CD4-positive, CD25-positive, alpha-beta regulatory T cell (primary cell): ENCODE data around the gene ATP13A4. TPM values are rescaled to one million over a fixed set of nuclear protein-coding genes. Genes with fewer than 3 reads are reported as not detected.

Experiments used
- ATAC-seq, 2 donors: fragments of 150-1000 bp; cut with Tn5 transposase; one replicate each; pipeline ENCODE4 v1.10.0; 2021; ENCODE audit warnings: low read depth in 2 of 2, moderate number of reproducible peaks in 2 of 2, moderate library complexity in 1 of 2
- DNase-seq, 3 donors: peaks; one replicate each; pipeline versions ENCODE4 v3.0.0 to v3.0.0-alpha.2; 2012 to 2022; ENCODE audit warnings: mixed read lengths in 1 of 3
- H3K27ac ChIP-seq: one replicate; pipeline ENCODE4 v1.7.0; 2013; ENCODE audit warnings: mild to moderate bottlenecking, low read length; ENCODE audit not compliant: insufficient read depth, poor library complexity, severe bottlenecking
- H3K27me3 ChIP-seq: one replicate; pipeline ENCODE4 v1.7.0; 2013; ENCODE audit warnings: low read length; ENCODE audit not compliant: control insufficient read depth, insufficient read depth
- H3K36me3 ChIP-seq: one replicate; pipeline ENCODE4 v1.7.0; 2013; ENCODE audit warnings: mild to moderate bottlenecking, low read length, moderate library complexity; ENCODE audit not compliant: control insufficient read depth, insufficient read depth
- H3K4me1 ChIP-seq: 2 replicates; pipeline ENCODE4 v1.7.0; 2013; ENCODE audit warnings: mild to moderate bottlenecking, low read length; ENCODE audit not compliant: insufficient read depth, control insufficient read depth, poor library complexity, severe bottlenecking
- H3K4me3 ChIP-seq: one replicate; pipeline ENCODE4 v1.7.0; 2013; ENCODE audit warnings: low read depth, mild to moderate bottlenecking, low read length, moderate library complexity
- H3K9me3 ChIP-seq, 2 experiments: 1 replicate in 1 of 2; 2 replicates in 1 of 2; pipeline ENCODE4 v1.7.0; 2013; ENCODE audit warnings: low read length in 2 of 2, mild to moderate bottlenecking in 1 of 2, moderate library complexity in 1 of 2; ENCODE audit not compliant: control insufficient read depth in 2 of 2
- H3K27ac Mint-ChIP-seq, 3 donors: one replicate each; pipeline ENCODE4 v1.8.0; 2020 to 2022; ENCODE audit warnings: mild to moderate bottlenecking in 3 of 3, mixed read lengths in 3 of 3, moderate library complexity in 2 of 3
- H3K27me3 Mint-ChIP-seq: one replicate; pipeline ENCODE4 v1.8.0; 2022; ENCODE audit warnings: mild to moderate bottlenecking, mixed read lengths
- H3K36me3 Mint-ChIP-seq: one replicate; pipeline ENCODE4 v1.8.0; 2020; ENCODE audit warnings: mixed read lengths
- H3K4me1 Mint-ChIP-seq, 4 donors: one replicate each; pipeline ENCODE4 v1.8.0; 2020 to 2022; ENCODE audit warnings: mixed read lengths in 4 of 4, mild to moderate bottlenecking in 1 of 4
- H3K4me3 Mint-ChIP-seq, 4 donors: one replicate each; pipeline ENCODE4 v1.8.0; 2020 to 2022; ENCODE audit warnings: mild to moderate bottlenecking in 4 of 4, mixed read lengths in 4 of 4, moderate library complexity in 3 of 4
- H3K9me3 Mint-ChIP-seq, 7 donors: one replicate each; pipeline ENCODE4 v1.8.0; 2020 to 2022; ENCODE audit warnings: mixed read lengths in 7 of 7, mild to moderate bottlenecking in 3 of 7, moderate library complexity in 2 of 7
- polyA plus RNA-seq, 4 donors: library from polyadenylated mRNA; unstranded; fragments of 300-500 nt; fragmentation: Illumina TruSeq; gene quantifications; one replicate each; pipeline ENCODE4 v1.2.3, GENCODE V29; 2021
- total RNA-seq: library from RNA; stranded (reverse); gene quantifications from one replicate; pipeline ENCODE4 v1.2.3, GENCODE V29; 2022

The ATP13A4 gene
- total and polyA plus RNA-seq, 5 donors from 2014 or later: 1.6 TPM; not detected in 4

- no peaks in the 10 kb centered on the region for H3K4me1 ChIP-seq
- no peak overlapping the region for H3K4me3 ChIP-seq
- Mint-ChIP-seq H3K4me3 (no peak overlapping the region), H3K27ac (no peak overlapping the region), H3K27me3 (peaks cover 4% of the 10 kb centered on the region), H3K4me1 (no peaks in the 10 kb centered on the region), H3K36me3 (no peaks in the 10 kb centered on the region), H3K9me3 (no peaks in the 10 kb centered on the region)
- no peaks in the 10 kb centered on the region for H3K9me3 ChIP-seq
- H3K27ac ChIP-seq: no peak overlapping the region
- H3K27me3 ChIP-seq: no peaks in the 10 kb centered on the region
- DNase-seq: no peak
- no peak for ATAC-seq
- H3K36me3 ChIP-seq: no peaks in the 10 kb centered on the region
Observed at GRCh38 chr3:193502871-193503270, 51.8 kb downstream of the ATP13A4 start.

- Mint-ChIP-seq H3K4me3 (no peak overlapping the region), H3K4me1 (no peaks in the 10 kb centered on the region), H3K27me3 (peaks cover 4% of the 10 kb centered on the region), H3K36me3 (no peaks in the 10 kb centered on the region), H3K27ac (no peak overlapping the region), H3K9me3 (peaks cover 0 to 2% (median 0%) of the 10 kb centered on the region in 7 donors)
- Histone ChIP-seq H3K9me3 (no peaks in the 10 kb centered on the region), H3K27ac (no peak overlapping the region), H3K4me1 (no peaks in the 10 kb centered on the region), H3K36me3 (no peaks in the 10 kb centered on the region), H3K4me3 (no peak overlapping the region), H3K27me3 (no peaks in the 10 kb centered on the region)
- ATAC-seq (no peak), DNase-seq (no peak)
Observed at GRCh38 chr3:193499801-193500485, 54.8 kb downstream of the ATP13A4 start.

GRCh38 chr3:193499136-193499770 lies 55.4 kb downstream of the ATP13A4 start:
- ATAC-seq: no peak
- H3K36me3 ChIP-seq: no peaks in the 10 kb centered on the region

GRCh38 chr3:193498215-193498614 lies 56.5 kb downstream of the ATP13A4 start:
- no peaks in the 10 kb centered on the region for H3K4me1 Mint-ChIP-seq
- Histone ChIP-seq H3K36me3 (no peaks in the 10 kb centered on the region), H3K4me1 (no peaks in the 10 kb centered on the region), H3K27me3 (no peaks in the 10 kb centered on the region), H3K4me3 (no peak overlapping the region), H3K9me3 (no peaks in the 10 kb centered on the region), H3K27ac (no peak overlapping the region)
- no peaks in the 10 kb centered on the region for H3K36me3 Mint-ChIP-seq
- ATAC-seq (no peak), DNase-seq (no peak)
- H3K4me3 Mint-ChIP-seq: no peak overlapping the region
- H3K27me3 Mint-ChIP-seq: peaks cover 4% of the 10 kb centered on the region
- H3K9me3 Mint-ChIP-seq: peaks cover 0 to 2% (median 0%) of the 10 kb centered on the region in 7 donors
- H3K27ac Mint-ChIP-seq: no peak overlapping the region

More at GRCh38 chr3:193499136-193499770, 55.4 kb downstream of the ATP13A4 start:
- Mint-ChIP-seq H3K27me3 (peaks cover 4% of the 10 kb centered on the region), H3K4me1 (no peaks in the 10 kb centered on the region), H3K27ac (no peak overlapping the region), H3K36me3 (no peaks in the 10 kb centered on the region), H3K9me3 (peaks cover 0 to 2% (median 0%) of the 10 kb centered on the region in 7 donors), H3K4me3 (no peak overlapping the region)
- H3K4me1 ChIP-seq: no peaks in the 10 kb centered on the region
- H3K27me3 ChIP-seq: no peaks in the 10 kb centered on the region
- DNase-seq: no peak
- no peak overlapping the region for H3K27ac ChIP-seq
- no peak overlapping the region for H3K4me3 ChIP-seq
- H3K9me3 ChIP-seq: no peaks in the 10 kb centered on the region

- no peak for DNase-seq
- Mint-ChIP-seq H3K4me3 (no peak overlapping the region), H3K27me3 (peaks cover 4% of the 10 kb centered on the region), H3K4me1 (no peaks in the 10 kb centered on the region), H3K9me3 (peaks cover 0 to 2% (median 0%) of the 10 kb centered on the region in 7 donors), H3K27ac (no peak overlapping the region), H3K36me3 (no peaks in the 10 kb centered on the region)
- Histone ChIP-seq H3K4me3 (no peak overlapping the region), H3K27me3 (no peaks in the 10 kb centered on the region), H3K9me3 (no peaks in the 10 kb centered on the region), H3K27ac (no peak overlapping the region), H3K4me1 (no peaks in the 10 kb centered on the region), H3K36me3 (no peaks in the 10 kb centered on the region)
- ATAC-seq: no peak
Observed at GRCh38 chr3:193496658-193497057, 58.0 kb downstream of the ATP13A4 start.

- Histone ChIP-seq H3K36me3 (no peaks in the 10 kb centered on the region), H3K4me3 (no peak overlapping the region), H3K27ac (no peak overlapping the region), H3K4me1 (no peaks in the 10 kb centered on the region), H3K9me3 (no peaks in the 10 kb centered on the region), H3K27me3 (no peaks in the 10 kb centered on the region)
- DNase-seq (no peak), ATAC-seq (no peak)
- Mint-ChIP-seq H3K36me3 (no peaks in the 10 kb centered on the region), H3K4me1 (no peaks in the 10 kb centered on the region), H3K27ac (no peak overlapping the region), H3K4me3 (no peak overlapping the region), H3K9me3 (peaks cover 0 to 4% (median 0%) of the 10 kb centered on the region in 7 donors), H3K27me3 (no peaks in the 10 kb centered on the region)
Observed at GRCh38 chr3:193491026-193491425, 63.7 kb downstream of the ATP13A4 start.

- no peak overlapping the region for H3K27ac ChIP-seq
- H3K4me3 ChIP-seq: no peak overlapping the region
- Mint-ChIP-seq H3K36me3 (no peaks in the 10 kb centered on the region), H3K27ac (no peak overlapping the region), H3K27me3 (no peaks in the 10 kb centered on the region), H3K4me1 (no peaks in the 10 kb centered on the region), H3K4me3 (no peak overlapping the region), H3K9me3 (peaks cover 0 to 4% (median 0%) of the 10 kb centered on the region in 7 donors)
- no peaks in the 10 kb centered on the region for H3K36me3 ChIP-seq
- no peaks in the 10 kb centered on the region for H3K9me3 ChIP-seq
- no peaks in the 10 kb centered on the region for H3K27me3 ChIP-seq
- H3K4me1 ChIP-seq: no peaks in the 10 kb centered on the region
- DNase-seq (no peak), ATAC-seq (no peak)
Observed at GRCh38 chr3:193490580-193490979, 64.1 kb downstream of the ATP13A4 start.

GRCh38 chr3:193489949-193490348 lies 64.7 kb downstream of the ATP13A4 start:
- H3K36me3 Mint-ChIP-seq: no peaks in the 10 kb centered on the region
- H3K4me1 Mint-ChIP-seq: no peaks in the 10 kb centered on the region
- H3K27me3 ChIP-seq: no peaks in the 10 kb centered on the region
- no peak overlapping the region for H3K27ac Mint-ChIP-seq
- no peaks in the 10 kb centered on the region for H3K36me3 ChIP-seq
- peaks cover 0 to 4% (median 0%) of the 10 kb centered on the region in 7 donors for H3K9me3 Mint-ChIP-seq
- H3K27me3 Mint-ChIP-seq: no peaks in the 10 kb centered on the region
- H3K27ac ChIP-seq: no peak overlapping the region
- no peak overlapping the region for H3K4me3 Mint-ChIP-seq
- no peak for ATAC-seq
- H3K4me3 ChIP-seq: no peak overlapping the region
- peak in 1 of 3 donors; percentile 1 for DNase-seq
- H3K9me3 ChIP-seq: no peaks in the 10 kb centered on the region
- no peaks in the 10 kb centered on the region for H3K4me1 ChIP-seq
